Esophagus squamous epithelium (tissue), 4 donors: ENCODE results near the gene PSENEN.
A peak's percentile ranks its signal among the peaks of the same experiment; 100 is the strongest.

ENCODE experiments used
- POLR2A ChIP-seq, 4 donors: fragments of 450-650 bp; IDR thresholded peaks; one replicate each; pipeline ENCODE4 v1.6.1; 2017; ENCODE audit warnings: antibody characterized with exemption in 4 of 4, mild to moderate bottlenecking in 4 of 4, moderate library complexity in 3 of 4
- TF ChIP-seq, protein P1 (sequence below), 6 experiments: fragments of 450-650 bp in 4 of 6; fragments of 200-600 bp in 2 of 6; sonication (generic) in 2 of 6; IDR thresholded peaks; one replicate each; pipeline ENCODE4 v1.5.1; 2016 to 2019; ENCODE audit warnings: antibody characterized with exemption in 6 of 6, mild to moderate bottlenecking in 4 of 6, moderate library complexity in 4 of 6

- TF ChIP-seq, protein P1, sequence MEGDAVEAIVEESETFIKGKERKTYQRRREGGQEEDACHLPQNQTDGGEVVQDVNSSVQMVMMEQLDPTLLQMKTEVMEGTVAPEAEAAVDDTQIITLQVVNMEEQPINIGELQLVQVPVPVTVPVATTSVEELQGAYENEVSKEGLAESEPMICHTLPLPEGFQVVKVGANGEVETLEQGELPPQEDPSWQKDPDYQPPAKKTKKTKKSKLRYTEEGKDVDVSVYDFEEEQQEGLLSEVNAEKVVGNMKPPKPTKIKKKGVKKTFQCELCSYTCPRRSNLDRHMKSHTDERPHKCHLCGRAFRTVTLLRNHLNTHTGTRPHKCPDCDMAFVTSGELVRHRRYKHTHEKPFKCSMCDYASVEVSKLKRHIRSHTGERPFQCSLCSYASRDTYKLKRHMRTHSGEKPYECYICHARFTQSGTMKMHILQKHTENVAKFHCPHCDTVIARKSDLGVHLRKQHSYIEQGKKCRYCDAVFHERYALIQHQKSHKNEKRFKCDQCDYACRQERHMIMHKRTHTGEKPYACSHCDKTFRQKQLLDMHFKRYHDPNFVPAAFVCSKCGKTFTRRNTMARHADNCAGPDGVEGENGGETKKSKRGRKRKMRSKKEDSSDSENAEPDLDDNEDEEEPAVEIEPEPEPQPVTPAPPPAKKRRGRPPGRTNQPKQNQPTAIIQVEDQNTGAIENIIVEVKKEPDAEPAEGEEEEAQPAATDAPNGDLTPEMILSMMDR (IDR thresholded peaks at IDR 0.05): no peak
- TF ChIP-seq POLR2A (IDR thresholded peaks at IDR 0.05): peak in 2 of 4 donors; percentile 33 to 46
Observed at GRCh38 chr19:35702223-35703012, 43.0 kb upstream of the PSENEN start.
